HG02798 (cell line): ENCODE results near the gene COL4A2.
A peak's percentile ranks its signal among the peaks of the same experiment; 100 is the strongest.
"Not testable (repeated sequence)": the region's sequence is repeated elsewhere in the genome, so short reads cannot be mapped to it uniquely, and the experiment has no call there.

ENCODE experiments used
- ATAC-seq: cut with Tn5 transposase; IDR thresholded peaks from one replicate; pipeline ENCODE4 v1.9.1; 2021; ENCODE audit warnings: mild to moderate bottlenecking; ENCODE audit not compliant: unreplicated experiment, poor library complexity

The COL4A2 gene

GRCh38 chr13:110395616-110396015 lies 88.5 kb downstream of the COL4A2 start:
- ATAC-seq: not testable (repeated sequence)

DNA sequence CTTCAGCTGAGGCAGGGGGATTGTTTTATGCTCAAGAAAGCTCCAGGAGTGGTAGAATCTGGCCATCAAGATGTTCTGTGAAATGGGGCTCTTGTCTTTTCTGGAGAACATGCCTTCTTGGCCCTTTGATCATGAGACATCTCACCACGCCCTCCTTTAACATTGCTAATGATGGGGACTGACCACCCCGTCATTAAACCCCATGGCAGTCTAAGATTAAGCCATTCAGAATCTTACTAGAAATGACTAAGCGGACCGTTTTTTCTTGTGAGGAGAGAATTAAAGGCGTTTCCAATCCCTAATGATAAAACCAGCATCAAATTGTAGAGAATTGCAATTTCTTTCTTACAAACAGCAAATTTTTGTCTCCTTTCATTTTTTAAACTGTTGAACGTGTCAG lies 89.4 kb downstream of the COL4A2 start:
- no peak for ATAC-seq

GRCh38 chr13:110396913-110397381 lies 89.9 kb downstream of the COL4A2 start:
- no peak for ATAC-seq

DNA sequence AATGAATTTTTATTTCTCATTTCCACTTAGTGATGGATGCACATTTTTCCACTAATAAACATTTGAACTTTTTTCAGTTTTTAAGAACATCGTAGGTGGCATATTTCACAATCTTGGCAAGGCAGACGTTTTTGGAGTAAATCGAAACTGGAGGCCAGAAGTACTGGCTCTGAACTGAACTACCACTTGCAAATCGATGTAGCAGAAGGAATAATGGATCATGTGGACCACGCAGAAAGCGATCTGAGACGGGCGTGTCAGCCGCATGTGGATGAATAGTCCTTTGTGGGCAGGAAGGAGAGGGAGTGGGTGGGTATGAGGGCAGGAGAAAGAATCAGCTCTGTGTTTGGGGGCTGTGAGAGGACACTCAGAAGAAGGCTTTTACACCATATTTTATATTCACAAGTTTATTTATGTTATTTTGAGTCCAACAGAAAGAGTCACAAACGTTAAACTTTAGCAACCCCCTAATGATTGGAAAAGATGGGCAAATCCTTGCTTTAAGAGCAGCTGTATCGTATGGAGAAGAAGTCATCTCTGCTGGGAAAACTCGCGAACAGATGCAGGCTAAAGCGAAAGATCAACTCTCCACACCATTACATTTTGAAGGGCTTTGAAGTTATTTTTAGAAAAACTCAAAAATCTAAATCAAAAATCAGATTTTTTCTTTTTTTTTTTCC lies 90.5 kb downstream of the COL4A2 start:
- no peak for ATAC-seq

DNA sequence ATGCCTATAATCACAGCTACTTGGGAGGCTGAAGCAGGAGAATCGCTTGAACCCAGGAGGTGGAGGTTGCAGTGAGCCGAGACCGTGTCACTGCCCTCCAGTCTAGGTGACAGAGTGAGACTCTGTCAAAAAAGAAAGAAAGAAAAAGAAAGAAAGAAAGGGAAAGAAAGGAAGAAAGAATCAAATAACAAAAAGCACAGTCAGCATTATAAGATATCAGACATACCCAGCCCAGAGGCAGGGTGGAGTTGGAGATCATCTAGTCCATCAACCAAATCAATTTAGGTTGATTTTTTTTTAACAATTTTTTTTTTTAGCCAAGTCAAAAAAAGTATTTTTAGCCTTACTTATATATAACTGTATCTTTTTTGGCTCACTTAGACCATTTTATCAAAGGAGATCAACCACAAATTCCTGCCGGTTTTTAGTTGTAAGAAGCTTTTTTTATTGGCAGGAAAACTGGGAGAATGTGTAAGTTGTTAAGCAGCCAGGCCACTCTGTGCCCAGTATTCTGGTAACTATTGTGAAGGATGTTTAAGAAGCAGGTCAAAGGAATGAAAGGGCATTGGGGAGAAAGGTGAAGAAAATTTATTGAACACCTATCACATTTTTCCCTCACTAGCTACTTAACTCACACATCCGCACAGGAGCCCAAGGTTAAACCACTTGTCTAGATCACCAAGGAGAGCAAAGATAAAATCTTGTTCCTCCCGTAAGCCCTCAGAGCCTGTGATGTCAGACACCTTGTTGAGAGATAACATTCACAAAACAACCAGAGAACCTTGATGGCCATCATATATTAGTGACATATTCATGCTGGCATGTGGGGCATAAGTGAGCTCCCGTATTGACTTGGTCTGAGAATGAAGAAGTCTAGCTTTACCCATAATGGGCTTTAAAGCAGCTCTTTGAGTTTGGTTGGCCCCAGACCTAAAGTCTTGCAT lies 91.8 kb downstream of the COL4A2 start:
- no peak for ATAC-seq

GRCh38 chr13:110399801-110400200 lies 92.7 kb downstream of the COL4A2 start:
- ATAC-seq: no peak

DNA sequence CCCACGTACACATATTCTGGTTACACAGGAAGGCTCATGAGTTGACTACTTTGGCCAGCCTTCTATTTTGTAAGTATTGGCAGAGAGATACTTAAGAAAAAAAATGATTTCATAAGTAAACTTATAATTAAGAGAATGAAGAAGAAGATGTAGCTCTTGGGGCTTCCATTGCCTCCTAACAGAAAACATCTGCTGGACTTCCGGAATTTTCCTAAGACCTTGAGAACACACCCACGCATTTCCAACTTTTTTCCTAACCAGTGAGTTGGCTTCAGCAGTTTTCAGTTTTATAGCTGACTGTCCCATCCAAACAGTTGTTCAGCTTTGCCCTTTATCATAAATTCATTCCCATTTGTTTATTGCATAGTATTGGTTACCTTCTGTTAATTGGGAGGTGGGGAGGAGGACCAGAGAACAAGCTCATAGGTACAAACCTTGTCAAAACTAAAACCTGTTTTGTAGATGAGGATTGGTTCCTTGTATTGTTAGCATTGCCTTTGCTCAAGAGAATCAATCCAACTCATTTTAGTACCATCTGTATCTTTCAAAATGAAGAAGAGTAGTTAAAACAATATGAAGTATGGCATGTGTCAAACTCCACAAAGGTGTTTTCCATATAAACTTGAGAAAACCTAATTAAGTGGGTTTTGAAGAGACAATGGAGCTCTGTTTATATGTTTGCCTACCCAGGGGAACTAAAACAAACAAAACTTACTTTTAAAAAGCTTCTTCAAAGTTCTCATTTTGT lies 93.9 kb downstream of the COL4A2 start:
- no peak for ATAC-seq

DNA sequence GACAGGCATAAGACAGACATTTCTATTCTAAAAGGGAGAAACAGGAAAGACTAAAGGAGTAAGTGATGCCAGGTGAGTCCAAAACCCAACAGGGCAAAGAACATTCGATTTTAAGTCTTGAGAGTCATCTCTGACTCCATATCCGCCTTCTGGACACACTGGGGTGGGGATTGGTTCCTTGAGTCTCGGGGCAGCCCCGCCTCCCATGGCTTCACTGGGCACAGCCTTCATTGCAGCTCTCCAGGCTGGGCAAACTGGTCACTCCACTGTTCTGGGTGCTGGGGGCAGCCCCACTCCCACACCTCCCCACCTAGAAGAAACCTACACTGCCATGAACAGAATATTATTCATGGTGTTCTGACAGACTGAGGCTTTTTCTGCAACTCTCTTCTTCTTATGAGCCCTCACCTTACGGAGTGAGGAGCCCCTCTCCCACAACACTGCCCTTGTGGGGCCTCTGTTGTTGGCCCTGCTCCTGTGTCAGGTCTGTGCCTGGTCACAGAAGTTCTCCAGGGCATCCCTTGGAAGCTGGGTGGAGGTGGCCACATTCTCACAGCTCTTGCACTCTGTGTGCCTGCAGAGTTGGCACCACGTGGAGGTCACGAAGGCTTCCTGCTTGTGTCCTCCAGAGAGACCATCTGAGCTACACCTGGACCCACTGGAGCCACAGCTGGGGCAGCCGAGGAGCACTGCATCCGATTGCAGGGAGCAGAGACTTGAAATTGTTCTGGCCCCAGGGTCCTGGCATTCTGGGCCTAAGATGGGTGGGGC lies 95.4 kb downstream of the COL4A2 start:
- no peak for ATAC-seq

DNA sequence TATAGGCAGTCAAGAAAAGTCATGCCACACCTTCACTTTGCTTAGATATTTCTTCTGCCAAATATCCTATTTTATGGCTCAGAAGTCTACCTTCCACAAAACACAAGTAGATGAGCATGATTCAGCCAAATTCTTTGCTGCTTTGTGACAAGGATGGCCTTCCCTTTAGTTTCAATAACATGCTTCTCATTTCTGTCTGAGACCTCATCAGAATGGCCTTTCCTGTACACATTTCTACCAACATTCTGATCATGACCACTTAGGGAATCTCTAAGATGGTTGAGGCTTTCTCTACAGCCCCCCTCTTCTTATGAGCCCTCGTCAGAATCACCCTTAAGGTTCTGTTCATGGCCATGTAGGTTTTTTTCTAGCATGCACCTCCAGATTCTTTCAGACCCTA lies 96.2 kb downstream of the COL4A2 start:
- no peak for ATAC-seq

- ATAC-seq: no peak
Observed at GRCh38 chr13:110403721-110404120, 96.6 kb downstream of the COL4A2 start.

GRCh38 chr13:110404321-110404720 lies 97.2 kb downstream of the COL4A2 start:
- ATAC-seq: no peak

DNA sequence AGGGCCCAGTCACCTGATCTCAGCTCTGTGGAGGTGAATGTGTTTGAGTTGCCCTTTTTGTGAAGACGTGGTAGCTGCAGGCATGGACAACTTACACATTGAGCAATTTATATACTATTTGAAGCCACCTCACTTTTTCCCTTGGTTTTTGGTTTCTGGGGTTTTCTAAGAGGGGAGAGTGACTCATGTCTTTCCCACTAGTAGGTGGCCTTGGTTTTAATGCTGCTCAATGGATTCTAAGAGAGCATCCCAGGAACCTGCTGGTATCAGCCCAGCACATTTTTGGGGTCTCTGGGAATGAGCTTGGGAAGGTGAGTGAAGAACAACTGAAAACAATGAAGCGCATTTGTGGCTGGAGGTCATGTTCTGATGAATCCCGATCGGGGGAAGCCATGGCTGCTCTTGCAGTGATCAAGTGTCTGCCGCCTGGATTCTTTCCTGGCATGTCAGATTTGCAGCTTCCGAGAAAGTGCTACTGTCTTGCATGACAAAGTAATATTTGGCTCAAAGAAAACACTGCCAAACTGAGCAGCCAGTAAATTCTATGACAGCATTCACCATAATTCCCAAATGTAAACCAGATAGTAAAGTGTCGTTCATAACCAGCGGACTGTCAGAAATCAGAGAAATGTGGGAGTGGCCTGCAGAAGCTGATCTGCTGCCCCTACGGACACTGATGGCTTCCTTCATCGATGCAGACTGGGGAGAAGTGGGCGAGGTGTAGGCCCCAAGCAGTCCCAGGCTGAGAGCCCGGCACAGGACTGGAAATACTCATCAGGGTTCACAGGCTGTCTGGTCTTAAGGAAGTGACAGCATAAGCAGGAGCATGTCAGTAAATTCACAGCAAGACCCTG lies 98.7 kb downstream of the COL4A2 start:
- ATAC-seq: no peak

DNA sequence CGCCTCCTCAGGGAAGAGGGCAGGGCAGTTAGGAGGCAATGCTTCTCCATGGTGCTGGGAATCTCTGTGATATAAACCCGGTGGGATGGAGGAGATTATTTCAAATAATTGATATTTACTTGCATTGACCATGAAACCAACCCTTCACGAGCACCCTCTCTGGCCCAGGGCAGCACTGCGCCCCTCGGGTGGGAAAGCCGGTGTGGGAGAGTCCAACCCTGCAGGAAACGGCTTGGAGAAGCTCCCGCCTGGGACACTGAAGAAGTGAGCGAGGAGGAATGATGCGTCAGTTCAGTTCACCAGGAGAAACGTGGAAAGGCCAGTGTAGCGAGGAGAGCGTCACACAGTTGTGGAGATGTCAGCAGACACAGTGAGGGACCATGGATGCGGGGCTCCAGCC lies 99.9 kb downstream of the COL4A2 start:
- ATAC-seq: no peak

DNA sequence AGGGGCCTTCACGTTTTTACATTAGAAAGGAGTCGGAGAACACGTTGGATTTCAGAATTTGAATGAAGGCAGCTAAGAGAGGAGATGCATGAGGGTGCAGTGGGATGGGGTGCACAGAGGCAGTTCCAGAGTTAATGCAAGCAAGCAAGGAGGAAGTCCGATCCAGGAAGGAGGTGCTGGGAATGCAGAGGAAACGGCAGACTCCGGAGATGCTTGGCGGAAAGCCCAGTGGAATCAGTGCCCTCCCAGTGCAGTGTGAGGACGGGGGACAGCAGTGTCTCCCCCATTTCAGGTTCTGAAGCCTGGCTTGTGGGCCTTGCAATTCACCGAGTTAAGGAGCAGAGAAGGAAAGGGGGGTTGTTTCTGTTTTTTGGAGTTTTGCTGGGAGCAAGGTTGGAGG lies 100.4 kb downstream of the COL4A2 start:
- no peak for ATAC-seq

DNA sequence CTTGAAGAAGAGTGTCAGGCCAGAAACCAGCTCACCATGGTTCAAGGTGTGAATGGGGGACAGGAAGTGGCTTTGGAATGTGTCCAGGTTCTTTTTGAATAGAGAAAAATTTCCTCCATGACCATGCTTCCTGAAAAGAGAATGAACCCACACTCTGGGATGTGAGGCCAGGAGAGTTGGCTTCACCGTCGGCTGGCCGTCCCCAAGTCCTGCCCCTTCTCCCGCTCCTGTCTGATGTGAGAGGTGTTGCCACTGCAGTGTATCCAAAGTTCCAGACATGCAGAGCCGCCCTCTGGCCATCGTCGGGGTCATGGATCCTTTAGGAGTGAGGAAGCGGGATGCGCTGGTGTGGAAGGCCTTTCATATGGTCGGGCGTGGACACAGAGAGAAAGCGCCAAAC lies 101.2 kb downstream of the COL4A2 start:
- no peak for ATAC-seq

DNA sequence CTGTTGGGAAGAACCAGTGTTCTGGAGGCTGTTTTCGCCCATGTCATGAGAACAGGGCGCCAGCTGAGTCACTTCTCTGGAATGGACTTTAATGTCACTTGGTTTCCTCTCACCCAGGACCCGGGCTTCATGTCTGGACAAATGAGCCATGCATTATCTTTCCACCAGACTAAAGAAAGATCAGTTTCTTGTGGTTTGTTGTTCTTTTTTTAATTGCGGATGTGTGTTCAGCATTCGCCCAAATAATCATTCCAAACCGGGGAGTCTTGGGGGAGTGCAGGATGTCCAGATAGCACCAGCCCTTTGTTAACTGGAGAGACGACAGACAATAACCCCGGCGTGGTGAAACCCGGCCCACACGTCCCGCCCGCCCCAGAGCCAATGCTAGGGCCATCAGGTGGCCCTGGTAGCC lies 102.5 kb downstream of the COL4A2 start:
- ATAC-seq: no peak

DNA sequence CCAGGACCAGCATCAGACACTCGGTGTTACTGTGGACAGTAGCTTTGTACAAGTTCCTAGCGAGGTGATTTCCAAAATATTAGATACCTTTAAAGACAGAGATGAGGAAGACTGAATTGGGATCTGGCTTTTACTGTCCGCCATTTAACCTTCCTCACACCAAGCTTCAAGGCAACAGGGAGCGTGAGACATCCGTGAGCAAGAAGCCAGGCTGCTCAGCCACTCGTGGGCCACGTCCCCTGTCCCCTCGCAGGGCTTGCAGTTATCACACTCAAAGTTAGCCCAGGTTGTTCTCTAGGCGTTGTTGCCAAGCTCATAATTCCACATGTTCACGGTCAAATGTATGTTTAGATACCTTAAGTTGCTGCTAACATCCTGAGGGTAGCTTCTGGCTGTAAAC lies 102.9 kb downstream of the COL4A2 start:
- no peak for ATAC-seq

DNA sequence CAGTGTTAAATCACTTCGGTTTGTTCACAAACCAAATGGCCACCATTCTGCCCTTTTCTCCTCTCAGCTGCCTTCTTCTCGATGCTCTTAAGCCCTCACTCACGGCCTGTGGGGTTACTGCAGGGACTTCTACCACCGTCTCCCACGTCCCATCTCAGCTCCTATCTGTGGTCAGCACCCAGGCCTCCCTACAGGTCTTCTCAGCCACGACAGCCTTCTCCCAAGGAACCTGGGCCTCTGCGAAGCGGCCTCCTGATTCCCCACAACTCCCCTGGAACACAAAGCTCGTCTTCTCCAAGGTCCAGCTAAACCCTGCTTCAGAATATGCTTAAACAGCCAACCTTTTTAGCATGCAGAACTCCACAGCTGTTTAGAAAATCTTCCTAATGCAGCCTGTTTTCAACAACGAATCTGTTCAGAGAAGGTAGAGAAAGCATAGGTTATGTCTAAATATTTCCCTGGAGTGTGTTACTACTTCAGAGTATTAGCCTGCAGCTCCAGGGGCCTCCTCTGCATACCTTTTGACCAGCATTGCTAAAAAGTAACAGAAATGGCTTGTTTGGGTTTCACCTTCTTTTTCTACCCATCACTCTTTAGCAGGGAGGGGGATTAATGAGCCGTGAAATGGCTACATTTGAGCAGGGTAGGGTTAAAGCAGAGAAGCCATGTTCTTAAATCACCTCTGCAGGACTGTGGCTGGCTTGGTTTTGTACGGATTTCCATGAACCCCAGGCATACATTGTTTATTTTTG lies 104.0 kb downstream of the COL4A2 start:
- no peak for ATAC-seq

DNA sequence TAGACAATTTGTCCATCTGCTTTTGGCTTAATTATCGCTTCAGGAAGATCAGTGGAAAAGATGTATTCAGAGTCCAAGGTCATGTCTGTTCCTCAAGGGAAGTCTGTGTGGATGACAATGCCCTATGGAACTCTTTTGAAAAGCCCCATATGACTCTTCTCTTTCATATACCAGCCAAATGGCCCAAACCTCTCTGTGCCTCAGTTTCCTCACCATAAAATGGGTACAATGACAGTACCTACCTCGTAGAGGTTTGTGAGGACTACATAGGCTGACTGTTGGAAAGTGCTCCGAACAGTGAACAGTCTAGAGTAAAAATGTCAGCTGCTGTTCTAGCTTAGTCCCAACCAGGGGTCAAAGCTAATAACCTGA lies 104.6 kb downstream of the COL4A2 start:
- peak; percentile 3 for ATAC-seq
